Smooth muscle cell (in vitro differentiated cells): Measurements from ENCODE around the gene HOXB3. TPM values are rescaled to one million over a fixed set of nuclear protein-coding genes. Genes with fewer than 3 reads are reported as not detected.

Source experiments
- DNase-seq: peaks from one replicate; lab custom pipeline; 2025; ENCODE audit not compliant: unreplicated experiment; lab: John Stamatoyannopoulos, UW
- H2AFZ ChIP-seq: fragments of 200-600 bp; sonication (generic); 2 replicates; pipeline ENCODE4 v1.6.0; 2016; ENCODE audit warnings: antibody characterized with exemption, low read depth, mild to moderate bottlenecking
- H3F3A ChIP-seq: fragments of 200-600 bp; sonication (generic); 2 replicates; pipeline ENCODE4 v1.6.0; 2017; ENCODE audit warnings: antibody characterized with exemption, low read depth
- H3K27ac ChIP-seq: fragments of 200-600 bp; sonication (generic); 2 replicates; pipeline ENCODE4 v1.5.1; 2016; ENCODE audit warnings: low read depth, mild to moderate bottlenecking
- H3K27me3 ChIP-seq: fragments of 200-600 bp; sonication (generic); 2 replicates; pipeline ENCODE4 v1.6.1; 2016; ENCODE audit warnings: low read depth, mild to moderate bottlenecking
- H3K36me3 ChIP-seq: fragments of 200-600 bp; sonication (generic); 2 replicates; pipeline ENCODE4 v1.5.1; 2016; ENCODE audit warnings: low read depth
- H3K4me1 ChIP-seq: fragments of 200-600 bp; sonication (generic); 2 replicates; pipeline ENCODE4 v1.5.1; 2016; ENCODE audit warnings: low read depth
- H3K4me2 ChIP-seq: fragments of 200-600 bp; sonication (generic); 2 replicates; pipeline ENCODE4 v1.6.0; 2016; ENCODE audit warnings: mild to moderate bottlenecking
- H3K4me3 ChIP-seq: fragments of 200-600 bp; sonication (generic); 2 replicates; pipeline ENCODE4 v1.5.1; 2016; ENCODE audit warnings: mild to moderate bottlenecking
- H3K79me2 ChIP-seq: fragments of 200-600 bp; sonication (generic); 2 replicates; pipeline ENCODE4 v1.6.0; 2016; ENCODE audit warnings: low read depth, mild to moderate bottlenecking
- H3K9ac ChIP-seq: fragments of 200-600 bp; sonication (generic); 2 replicates; pipeline ENCODE4 v1.6.0; 2016; ENCODE audit warnings: low read depth
- H3K9me3 ChIP-seq: fragments of 200-600 bp; sonication (generic); replicated peaks from 2 replicates; pipeline ENCODE4 v1.5.1; 2016; ENCODE audit warnings: low read depth
- H4K20me1 ChIP-seq: fragments of 200-600 bp; sonication (generic); 2 replicates; pipeline ENCODE4 v1.6.0; 2016; ENCODE audit warnings: low read depth
- WGBS: methylation state at CpG from one replicate; pipeline ENCODE4 v1.1.7; 2016; ENCODE audit warnings: low lambda C conversion rate; 5-methylcytosine and 5-hydroxymethylcytosine counted together
- polyA plus RNA-seq: library from polyadenylated mRNA; unstranded; fragments of >200 nt; fragmentation: Nextera tagmentation; extraction: Ambion mirVana; gene quantifications from 2 replicates; pipeline ENCODE4 v1.2.1, GENCODE V29; 2016
- total RNA-seq: library from RNA; depleted of rRNA; stranded (reverse); fragments of >200 nt; gene quantifications from 2 replicates; pipeline ENCODE4 v1.2.3, GENCODE V29; 2014
- TF ChIP-seq, protein P1 (sequence below): fragments of 200-600 bp; sonication (generic); IDR thresholded peaks from 2 replicates; pipeline ENCODE4 v1.5.1; 2017; ENCODE audit warnings: borderline replicate concordance, mild to moderate bottlenecking, antibody characterized with exemption; ENCODE audit not compliant: insufficient read depth, poor library complexity, severe bottlenecking

The HOXB3 gene
- total and polyA plus RNA-seq, 2 experiments from 2014 or later: 2.8 to 5.1 TPM

GRCh38 chr17:48520631-48521079 is 69.4 kb downstream of the HOXB3 start:
- DNase-seq: no peak
- Histone ChIP-seq H3K27ac (no peak overlapping the region), H3K36me3 (no peaks in the 10 kb centered on the region), H3F3A (peaks cover 4% of the 10 kb centered on the region), H3K79me2 (no peaks in the 10 kb centered on the region), H3K4me1 (peaks cover 4% of the 10 kb centered on the region), H3K4me2 (no peak overlapping the region), H4K20me1 (no peaks in the 10 kb centered on the region), H3K9me3 (no peaks in the 10 kb centered on the region), H3K9ac (no peak overlapping the region), H3K27me3 (peaks cover 38% of the 10 kb centered on the region), H3K4me3 (no peak overlapping the region), H2AFZ (no peak overlapping the region)
- TF ChIP-seq, protein P1, sequence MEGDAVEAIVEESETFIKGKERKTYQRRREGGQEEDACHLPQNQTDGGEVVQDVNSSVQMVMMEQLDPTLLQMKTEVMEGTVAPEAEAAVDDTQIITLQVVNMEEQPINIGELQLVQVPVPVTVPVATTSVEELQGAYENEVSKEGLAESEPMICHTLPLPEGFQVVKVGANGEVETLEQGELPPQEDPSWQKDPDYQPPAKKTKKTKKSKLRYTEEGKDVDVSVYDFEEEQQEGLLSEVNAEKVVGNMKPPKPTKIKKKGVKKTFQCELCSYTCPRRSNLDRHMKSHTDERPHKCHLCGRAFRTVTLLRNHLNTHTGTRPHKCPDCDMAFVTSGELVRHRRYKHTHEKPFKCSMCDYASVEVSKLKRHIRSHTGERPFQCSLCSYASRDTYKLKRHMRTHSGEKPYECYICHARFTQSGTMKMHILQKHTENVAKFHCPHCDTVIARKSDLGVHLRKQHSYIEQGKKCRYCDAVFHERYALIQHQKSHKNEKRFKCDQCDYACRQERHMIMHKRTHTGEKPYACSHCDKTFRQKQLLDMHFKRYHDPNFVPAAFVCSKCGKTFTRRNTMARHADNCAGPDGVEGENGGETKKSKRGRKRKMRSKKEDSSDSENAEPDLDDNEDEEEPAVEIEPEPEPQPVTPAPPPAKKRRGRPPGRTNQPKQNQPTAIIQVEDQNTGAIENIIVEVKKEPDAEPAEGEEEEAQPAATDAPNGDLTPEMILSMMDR: no peak
- 76% methylated on average over 1 of the region's 1 CpG for WGBS

DNA sequence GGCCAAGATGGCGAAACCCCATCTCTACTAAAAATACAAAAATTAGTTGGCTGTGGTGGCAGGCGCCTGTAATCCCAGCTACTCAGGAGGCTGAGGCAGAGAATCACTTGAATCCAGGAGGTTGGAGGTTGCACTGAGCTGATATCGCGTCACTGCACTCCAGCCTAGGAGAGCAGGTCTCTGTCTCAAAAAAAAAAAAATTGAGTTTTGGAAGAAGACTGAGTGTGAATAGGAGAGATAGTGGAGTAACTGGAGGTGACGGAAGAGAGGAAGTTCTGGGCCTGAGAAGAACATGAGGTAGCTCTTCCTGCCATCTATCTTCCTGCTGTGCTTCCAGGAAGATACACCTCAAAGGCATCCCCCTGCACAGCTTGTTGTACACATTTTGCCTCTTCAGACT is 70.6 kb downstream of the HOXB3 start:
- H2AFZ ChIP-seq: no peak overlapping the region
- peaks cover 4% of the 10 kb centered on the region for H3K4me1 ChIP-seq
- WGBS: 93% methylated on average over 5 of the region's 5 CpGs
- no peak overlapping the region for H3K4me3 ChIP-seq
- H3K27ac ChIP-seq: no peak overlapping the region
- peaks cover 29% of the 10 kb centered on the region for H3K27me3 ChIP-seq
- H3K4me2 ChIP-seq: no peak overlapping the region
- H3K9me3 ChIP-seq: no peaks in the 10 kb centered on the region
- H3K9ac ChIP-seq: no peak overlapping the region
- DNase-seq: no peak
- no peaks in the 10 kb centered on the region for H3K36me3 ChIP-seq
- H3F3A ChIP-seq: peaks cover 8% of the 10 kb centered on the region
- H3K79me2 ChIP-seq: no peaks in the 10 kb centered on the region
- TF ChIP-seq, protein P1: no peak
- H4K20me1 ChIP-seq: no peaks in the 10 kb centered on the region

- H3K4me2 ChIP-seq: no peak overlapping the region
- no peak overlapping the region for H3K4me3 ChIP-seq
- WGBS: 49% methylated on average over 3 of the region's 3 CpGs
- no peaks in the 10 kb centered on the region for H3K36me3 ChIP-seq
- H4K20me1 ChIP-seq: no peaks in the 10 kb centered on the region
- H3K9ac ChIP-seq: no peak overlapping the region
- no peak overlapping the region for H2AFZ ChIP-seq
- peaks cover 4% of the 10 kb centered on the region for H3K4me1 ChIP-seq
- no peak for DNase-seq
- TF ChIP-seq, protein P1: no peak
- H3K27me3 ChIP-seq: peaks cover 21% of the 10 kb centered on the region
- H3F3A ChIP-seq: peaks cover 8% of the 10 kb centered on the region
- no peaks in the 10 kb centered on the region for H3K9me3 ChIP-seq
- no peaks in the 10 kb centered on the region for H3K79me2 ChIP-seq
- no peak overlapping the region for H3K27ac ChIP-seq
Observed at GRCh38 chr17:48517478-48517877, 72.6 kb downstream of the HOXB3 start.
